ENCODE measurements around the gene TNRC18.

TNRC18 gene

GRCh38 chr7:5357951-5358350, 65.7 kb downstream of the TNRC18 start:
- no peak for DNase-seq (ENCODE audit: low read depth)
- no peak for TF ChIP-seq CTCF (IDR thresholded peaks at IDR 0.05; ENCODE audit: low read depth, low read length, missing control alignments)

GRCh38 chr7:5356751-5357119, 66.9 kb downstream of the TNRC18 start:
- no peak for TF ChIP-seq CTCF (IDR thresholded peaks at IDR 0.05; ENCODE audit: low read depth, low read length, missing control alignments)
- H3K4me3 ChIP-seq (ENCODE audit: low read depth, low read length): no peak overlapping the region
- no peak for DNase-seq (ENCODE audit: low read depth)

More at GRCh38 chr7:5357951-5358350, 65.7 kb downstream of the TNRC18 start:
- H3K4me3 ChIP-seq (ENCODE audit: low read depth, low read length): no peak overlapping the region

GRCh38 chr7:5354460-5355232, 69.0 kb downstream of the TNRC18 start:
- no peak overlapping the region for H3K4me3 ChIP-seq (ENCODE audit: low read depth, low read length)
- DNase-seq (ENCODE audit: low read depth): no peak
- no peak for TF ChIP-seq CTCF (IDR thresholded peaks at IDR 0.05; ENCODE audit: low read depth, low read length, missing control alignments)

GRCh38 chr7:5352440-5353010, 71.1 kb downstream of the TNRC18 start:
- H3K4me3 ChIP-seq (ENCODE audit: low read depth, low read length): no peak overlapping the region
- DNase-seq (ENCODE audit: low read depth): no peak
- TF ChIP-seq CTCF (IDR thresholded peaks at IDR 0.05; ENCODE audit: low read depth, low read length, missing control alignments): no peak

GRCh38 chr7:5351507-5352265, 71.9 kb downstream of the TNRC18 start:
- no peak for TF ChIP-seq CTCF (IDR thresholded peaks at IDR 0.05; ENCODE audit: low read depth, low read length, missing control alignments)
- no peak for DNase-seq (ENCODE audit: low read depth)
- no peak overlapping the region for H3K4me3 ChIP-seq (ENCODE audit: low read depth, low read length)

- DNase-seq (ENCODE audit: low read depth): no peak
- H3K4me3 ChIP-seq (ENCODE audit: low read depth, low read length): no peak overlapping the region
- no peak for TF ChIP-seq CTCF (IDR thresholded peaks at IDR 0.05; ENCODE audit: low read depth, low read length, missing control alignments)
These were observed 72.8 kb downstream of the TNRC18 start for GRCh38 chr7:5350600-5351385.
